ENCODE data around the gene TMEM132C. TPM values are rescaled to one million over a fixed set of nuclear protein-coding genes. Genes with fewer than 3 reads are reported as not detected.
"Not testable (repeated sequence)": the region's sequence is repeated elsewhere in the genome, so short reads cannot be mapped to it uniquely, and the experiment has no call there.

The TMEM132C gene
- total RNA-seq, 1 donor from 2014 or later: 0.29 TPM

- H3K4me1 Mint-ChIP-seq (ENCODE audit: low read depth): no peaks in the 10 kb centered on the region
- no peak overlapping the region for H3K4me3 Mint-ChIP-seq (ENCODE audit: low read depth)
- no peak for DNase-seq (ENCODE audit: low spot score, unreplicated experiment)
- TF ChIP-seq, protein P1, sequence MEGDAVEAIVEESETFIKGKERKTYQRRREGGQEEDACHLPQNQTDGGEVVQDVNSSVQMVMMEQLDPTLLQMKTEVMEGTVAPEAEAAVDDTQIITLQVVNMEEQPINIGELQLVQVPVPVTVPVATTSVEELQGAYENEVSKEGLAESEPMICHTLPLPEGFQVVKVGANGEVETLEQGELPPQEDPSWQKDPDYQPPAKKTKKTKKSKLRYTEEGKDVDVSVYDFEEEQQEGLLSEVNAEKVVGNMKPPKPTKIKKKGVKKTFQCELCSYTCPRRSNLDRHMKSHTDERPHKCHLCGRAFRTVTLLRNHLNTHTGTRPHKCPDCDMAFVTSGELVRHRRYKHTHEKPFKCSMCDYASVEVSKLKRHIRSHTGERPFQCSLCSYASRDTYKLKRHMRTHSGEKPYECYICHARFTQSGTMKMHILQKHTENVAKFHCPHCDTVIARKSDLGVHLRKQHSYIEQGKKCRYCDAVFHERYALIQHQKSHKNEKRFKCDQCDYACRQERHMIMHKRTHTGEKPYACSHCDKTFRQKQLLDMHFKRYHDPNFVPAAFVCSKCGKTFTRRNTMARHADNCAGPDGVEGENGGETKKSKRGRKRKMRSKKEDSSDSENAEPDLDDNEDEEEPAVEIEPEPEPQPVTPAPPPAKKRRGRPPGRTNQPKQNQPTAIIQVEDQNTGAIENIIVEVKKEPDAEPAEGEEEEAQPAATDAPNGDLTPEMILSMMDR (IDR thresholded peaks at IDR 0.05; ENCODE audit: unreplicated experiment): no peak
- no peaks in the 10 kb centered on the region for H3K9me3 Mint-ChIP-seq (ENCODE audit: low read depth)
- no peaks in the 10 kb centered on the region for H3K36me3 Mint-ChIP-seq (ENCODE audit: insufficient read depth)
- no peak overlapping the region for H3K27ac Mint-ChIP-seq
- peaks cover 39% of the 10 kb centered on the region for H3K27me3 Mint-ChIP-seq
These were observed 328.6 kb downstream of the TMEM132C start for GRCh38 chr12:128595609-128596008.

DNA sequence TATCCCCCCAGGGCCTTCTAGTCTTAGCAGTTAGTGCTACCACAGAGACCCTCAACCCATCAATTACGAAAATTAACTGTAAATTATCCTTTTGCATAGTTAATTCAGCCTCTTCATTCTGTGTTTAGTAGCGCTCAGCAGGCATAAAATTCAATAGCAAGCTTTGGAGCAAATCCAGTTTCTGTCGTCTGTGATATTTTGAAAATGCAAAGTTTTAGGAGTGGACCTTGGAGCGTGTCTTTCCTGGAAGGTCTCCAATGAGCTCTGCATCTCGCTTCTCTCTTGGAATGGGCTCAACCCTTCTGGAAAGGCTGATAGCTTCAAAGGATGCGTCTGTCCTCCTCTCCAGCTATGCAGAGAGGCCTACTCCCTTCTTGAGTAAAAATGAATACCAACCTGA, 333.9 kb downstream of the TMEM132C start:
- Mint-ChIP-seq H3K36me3 (ENCODE audit: insufficient read depth) (no peaks in the 10 kb centered on the region), H3K9me3 (ENCODE audit: low read depth) (no peaks in the 10 kb centered on the region), H3K27ac (no peak overlapping the region), H3K4me3 (ENCODE audit: low read depth) (no peak overlapping the region), H3K4me1 (ENCODE audit: low read depth) (no peaks in the 10 kb centered on the region), H3K27me3 (peaks cover 30% of the 10 kb centered on the region)
- DNase-seq (ENCODE audit: low spot score, unreplicated experiment): no peak
- TF ChIP-seq, protein P1 (IDR thresholded peaks at IDR 0.05; ENCODE audit: unreplicated experiment): no peak

GRCh38 chr12:128603573-128604115, 336.7 kb downstream of the TMEM132C start:
- no peaks in the 10 kb centered on the region for H3K9me3 Mint-ChIP-seq (ENCODE audit: low read depth)
- H3K27me3 Mint-ChIP-seq: peaks cover 32% of the 10 kb centered on the region
- DNase-seq (ENCODE audit: low spot score, unreplicated experiment): no peak
- TF ChIP-seq, protein P1 (IDR thresholded peaks at IDR 0.05; ENCODE audit: unreplicated experiment): no peak
- H3K36me3 Mint-ChIP-seq (ENCODE audit: insufficient read depth): no peaks in the 10 kb centered on the region
- no peak overlapping the region for H3K4me3 Mint-ChIP-seq (ENCODE audit: low read depth)
- no peak overlapping the region for H3K27ac Mint-ChIP-seq
- no peaks in the 10 kb centered on the region for H3K4me1 Mint-ChIP-seq (ENCODE audit: low read depth)

- DNase-seq (ENCODE audit: low spot score, unreplicated experiment); H3K4me3 Mint-ChIP-seq (ENCODE audit: low read depth); H3K4me1 Mint-ChIP-seq (ENCODE audit: low read depth); H3K9me3 Mint-ChIP-seq (ENCODE audit: low read depth); H3K36me3 Mint-ChIP-seq (ENCODE audit: insufficient read depth); H3K27ac Mint-ChIP-seq: not testable (repeated sequence)
- peaks cover 31% of the 10 kb centered on the region for H3K27me3 Mint-ChIP-seq
These were observed 337.2 kb downstream of the TMEM132C start for GRCh38 chr12:128604219-128604618.

DNA sequence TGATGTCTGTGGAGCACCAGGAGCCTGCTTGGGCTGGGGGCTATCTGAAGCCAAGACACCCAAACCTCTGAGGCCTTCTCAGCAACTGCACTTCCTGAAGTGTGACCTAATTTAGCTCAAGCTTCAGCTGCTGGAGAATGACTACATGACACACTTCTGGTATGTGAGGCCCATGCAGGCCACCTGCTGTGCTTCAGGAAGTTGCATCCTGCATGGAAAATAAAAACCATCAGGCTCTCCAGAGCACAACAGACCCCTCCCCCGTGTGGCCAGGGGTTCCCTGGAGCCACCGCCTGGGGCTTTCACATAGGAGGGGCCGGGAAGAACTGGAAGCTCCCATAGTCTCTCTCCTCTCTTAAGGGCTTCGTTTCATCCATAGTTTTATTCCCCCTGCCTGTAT, 339.1 kb downstream of the TMEM132C start:
- no peak overlapping the region for H3K27ac Mint-ChIP-seq
- TF ChIP-seq, protein P1 (IDR thresholded peaks at IDR 0.05; ENCODE audit: unreplicated experiment): no peak
- no peaks in the 10 kb centered on the region for H3K9me3 Mint-ChIP-seq (ENCODE audit: low read depth)
- no peaks in the 10 kb centered on the region for H3K36me3 Mint-ChIP-seq (ENCODE audit: insufficient read depth)
- peaks cover 27% of the 10 kb centered on the region for H3K27me3 Mint-ChIP-seq
- DNase-seq (ENCODE audit: low spot score, unreplicated experiment): no peak
- no peak overlapping the region for H3K4me3 Mint-ChIP-seq (ENCODE audit: low read depth)
- no peaks in the 10 kb centered on the region for H3K4me1 Mint-ChIP-seq (ENCODE audit: low read depth)

DNA sequence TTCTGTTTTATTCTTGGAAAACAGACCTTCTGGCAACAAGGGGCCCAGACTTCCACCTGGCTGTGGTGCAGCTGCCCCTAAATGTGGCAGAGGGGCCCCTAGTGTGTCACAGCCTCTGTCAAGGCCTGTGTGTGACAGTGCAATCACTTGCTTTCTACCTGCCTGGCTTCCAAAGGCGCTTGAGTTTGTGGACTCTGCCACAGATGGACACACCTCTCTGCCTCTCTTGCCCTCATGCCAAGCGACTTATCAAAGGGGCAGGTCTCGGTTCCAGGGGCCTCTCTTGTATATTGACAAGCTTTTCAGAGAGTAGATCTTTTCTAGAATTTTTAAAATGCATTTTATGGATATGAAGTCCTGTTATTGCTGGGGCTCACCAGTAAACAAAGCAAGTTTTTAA, 339.6 kb downstream of the TMEM132C start:
- Mint-ChIP-seq H3K36me3 (ENCODE audit: insufficient read depth) (no peaks in the 10 kb centered on the region), H3K4me3 (ENCODE audit: low read depth) (no peak overlapping the region), H3K27ac (no peak overlapping the region), H3K27me3 (peaks cover 27% of the 10 kb centered on the region), H3K9me3 (ENCODE audit: low read depth) (no peaks in the 10 kb centered on the region), H3K4me1 (ENCODE audit: low read depth) (no peaks in the 10 kb centered on the region)
- DNase-seq (ENCODE audit: low spot score, unreplicated experiment): no peak
- TF ChIP-seq, protein P1 (IDR thresholded peaks at IDR 0.05; ENCODE audit: unreplicated experiment): no peak

Data from progenitor cell of endocrine pancreas (in vitro differentiated cells).